Measurements from ENCODE around the gene PITPNM3. TPM values are rescaled to one million over a fixed set of nuclear protein-coding genes. Genes with fewer than 3 reads are reported as not detected.

PITPNM3 gene
- total RNA-seq, 1 experiment from 2014 or later = 4.2 TPM

- TF ChIP-seq SIN3A (IDR thresholded peaks at IDR 0.05; ENCODE audit: low read depth) (no peak), ELF1 (IDR thresholded peaks at IDR 0.05; ENCODE audit: borderline replicate concordance, low read depth) (no peak), YY1 (IDR thresholded peaks at IDR 0.05; ENCODE audit: extremely low read depth, insufficient replicate concordance, low read depth, low read length) (no peak)
Measured at GRCh38 chr17:6408735-6409134, 147.6 kb downstream of the PITPNM3 start (continued).

- DNase-seq (ENCODE audit: low read depth, low spot score) = no peak
- BruUV-seq (replicated peaks) = no TSS peak
- CTCF ChIA-PET = no interaction called here
Measured at GRCh38 chr17:6408276-6408675, 148.1 kb downstream of the PITPNM3 start.

More at GRCh38 chr17:6408276-6408675, 148.1 kb downstream of the PITPNM3 start:
- Histone ChIP-seq H3K4me3 (replicated peaks in 1 of 2; ENCODE audit: low read depth in 1 of 2, low read length in 2 of 2) (no peak overlapping the region), H3K9me3 (ENCODE audit: control insufficient read depth in 1 of 2, insufficient read depth in 1 of 2, low read depth in 1 of 2, low read length in 2 of 2) (no peaks in the 10 kb centered on the region), H3K9me2 (ENCODE audit: insufficient read depth) (no peaks in the 10 kb centered on the region), H3K4me1 (ENCODE audit: control insufficient read depth in 1 of 2, insufficient read depth in 2 of 2, low read length in 2 of 2) (no peaks in the 10 kb centered on the region), H2AFZ (ENCODE audit: low read depth, low read length, poor library complexity, severe bottlenecking) (no peak overlapping the region), H3K27me3 (ENCODE audit: insufficient read depth, low read length) (peaks cover 42% of the 10 kb centered on the region), H4K20me1 (ENCODE audit: insufficient read depth) (no peaks in the 10 kb centered on the region), H3K27ac (ENCODE audit: low read depth, low read length) (no peak overlapping the region), H3K36me3 (ENCODE audit: control insufficient read depth in 1 of 2, insufficient read depth in 2 of 2, low read length in 2 of 2) (no peaks in the 10 kb centered on the region), H3K9ac (ENCODE audit: low read length) (no peak overlapping the region), H3K4me2 (ENCODE audit: low read length) (no peak overlapping the region), H3K79me2 (ENCODE audit: insufficient read depth, low read length) (no peaks in the 10 kb centered on the region)
- ChIA-PET POLR2A (no interaction called here), RAD21 (ENCODE audit: low non-redundant PET in 1 of 2, low total read pairs in 2 of 2, uncharacterized antibody in 2 of 2, unreplicated experiment in 2 of 2) (no interaction called here)
- intact Hi-C loops (cut with micrococcal nuclease) = no loop called here
- no peak for ATAC-seq
- TF ChIP-seq EZH2 (IDR thresholded peaks at IDR 0.05) = no peak
- TF ChIP-seq ATF3 (IDR thresholded peaks at IDR 0.05) = no peak
- TF ChIP-seq TCF7L2 (IDR thresholded peaks at IDR 0.05; ENCODE audit: borderline replicate concordance, extremely low read depth, insufficient read depth, insufficient read length) = no peak
- TF ChIP-seq SRF (IDR thresholded peaks at IDR 0.05; ENCODE audit: low read depth) = no peak
- no peak for TF ChIP-seq SIN3A (IDR thresholded peaks at IDR 0.05; ENCODE audit: low read depth)
- TF ChIP-seq REST (IDR thresholded peaks at IDR 0.05; ENCODE audit: low read depth) = no peak
- TF ChIP-seq MAX (IDR thresholded peaks at IDR 0.05) = no peak
- TF ChIP-seq CBX3 (IDR thresholded peaks at IDR 0.05; ENCODE audit: low read depth) = no peak
- TF ChIP-seq EGR1 (IDR thresholded peaks at IDR 0.05; ENCODE audit: low read depth) = no peak
- TF ChIP-seq ZBTB33 (IDR thresholded peaks at IDR 0.05; ENCODE audit: extremely low read depth, insufficient replicate concordance, low read length) = no peak
- TF ChIP-seq RAD21 (IDR thresholded peaks at IDR 0.05; ENCODE audit: low read depth) = no peak
- no peak for TF ChIP-seq ZNF274 (IDR thresholded peaks at IDR 0.05; ENCODE audit: low read depth, low read length)
- no peak for TF ChIP-seq CEBPB (IDR thresholded peaks at IDR 0.05; ENCODE audit: low read depth)
- no peak for TF ChIP-seq YY1 (IDR thresholded peaks at IDR 0.05; ENCODE audit: extremely low read depth, insufficient replicate concordance, low read depth, low read length)

Data from HCT116 (cell line).